NT2/D1 (cell line): ENCODE results near the gene MADD.

Source experiments
- SUZ12 ChIP-seq: IDR thresholded peaks from 2 replicates; pipeline ENCODE4 v1.6.1; 2011; ENCODE audit not compliant: insufficient read length, insufficient read depth; ENCODE audit errors: extremely low read depth
- YY1 ChIP-seq: IDR thresholded peaks from 2 replicates; pipeline ENCODE4 v1.6.1; 2011; ENCODE audit not compliant: insufficient read length, insufficient read depth
- ZNF274 ChIP-seq: IDR thresholded peaks from 2 replicates; pipeline ENCODE4 v1.6.1; 2011; ENCODE audit warnings: mild to moderate bottlenecking, low read depth, low read length

DNA sequence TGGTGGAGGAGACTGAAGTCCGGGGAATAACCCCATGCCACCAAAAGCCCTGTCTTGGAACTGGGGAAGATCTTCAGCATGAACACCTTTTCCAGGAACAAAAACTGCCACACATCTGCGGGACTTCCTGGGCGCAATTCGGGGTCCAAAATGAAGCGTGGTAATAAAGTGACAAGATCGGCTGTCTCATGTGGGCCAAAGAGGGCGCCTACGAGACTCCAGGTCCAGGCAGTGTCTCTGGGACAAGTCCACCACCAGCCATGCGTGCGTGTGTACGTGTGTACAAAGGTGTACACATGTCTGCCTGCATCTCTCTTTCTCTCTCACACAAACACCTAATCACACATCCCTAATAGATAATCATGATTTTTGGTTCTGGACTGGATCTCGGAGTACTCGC lies 91.5 kb downstream of the MADD start:
- TF ChIP-seq YY1 (no peak), SUZ12 (no peak), ZNF274 (no peak)
